Measurements from ENCODE around the gene PLXNA4. TPM values are rescaled to one million over a fixed set of nuclear protein-coding genes. Genes with fewer than 3 reads are reported as not detected.

The PLXNA4 gene
- total and polyA plus RNA-seq, 3 experiments from 2014 or later = 0.02 to 0.05 TPM; not detected in 1

GRCh38 chr7:132187869-132188789 lies 388.1 kb downstream of the PLXNA4 start:
- H3K4me1 Mint-ChIP-seq = no peaks in the 10 kb centered on the region
- H3K27ac Mint-ChIP-seq = no peak overlapping the region
- ChIA-PET POLR2A (no interaction called here), CTCF (no interaction called here)
- H3K36me3 ChIP-seq (ENCODE audit: insufficient read depth, low read length) = no peaks in the 10 kb centered on the region
- H3K4me3 ChIP-seq (ENCODE audit: low read length) = no peak overlapping the region
- no peak overlapping the region for H3K4me3 Mint-ChIP-seq
- no peaks in the 10 kb centered on the region for H3K36me3 Mint-ChIP-seq
- H3K9me3 ChIP-seq (ENCODE audit: low read length) = peaks cover 4% of the 10 kb centered on the region
- H3K27me3 ChIP-seq (ENCODE audit: insufficient read depth, low read length, poor library complexity, severe bottlenecking) = no peaks in the 10 kb centered on the region
- DNase-seq = no peak
- no peak overlapping the region for H3K27ac ChIP-seq (ENCODE audit: low read depth, low read length)
- no peaks in the 10 kb centered on the region for H3K4me1 ChIP-seq (ENCODE audit: insufficient read depth, low read length)
- H3K27me3 Mint-ChIP-seq = peaks cover 0 to 7% of the 10 kb centered on the region in 2 donors
- peaks cover 7 to 11% (median 9%) of the 10 kb centered on the region in 5 donors for H3K9me3 Mint-ChIP-seq

- Mint-ChIP-seq H3K9me3 (peaks cover 7 to 11% (median 9%) of the 10 kb centered on the region in 5 donors), H3K27ac (no peak overlapping the region), H3K4me3 (no peak overlapping the region), H3K4me1 (no peaks in the 10 kb centered on the region), H3K36me3 (no peaks in the 10 kb centered on the region), H3K27me3 (peaks cover 0 to 7% of the 10 kb centered on the region in 2 donors)
- Histone ChIP-seq H3K9me3 (ENCODE audit: low read length) (peaks cover 4% of the 10 kb centered on the region), H3K36me3 (ENCODE audit: insufficient read depth, low read length) (no peaks in the 10 kb centered on the region), H3K27ac (ENCODE audit: low read depth, low read length) (no peak overlapping the region), H3K4me1 (ENCODE audit: insufficient read depth, low read length) (no peaks in the 10 kb centered on the region), H3K27me3 (ENCODE audit: insufficient read depth, low read length, poor library complexity, severe bottlenecking) (no peaks in the 10 kb centered on the region), H3K4me3 (ENCODE audit: low read length) (no peak overlapping the region)
- DNase-seq = no peak
- ChIA-PET CTCF (no interaction called here), POLR2A (no interaction called here)
Observed at GRCh38 chr7:132187391-132187790, 388.9 kb downstream of the PLXNA4 start.

- H3K36me3 ChIP-seq (ENCODE audit: insufficient read depth, low read length) = no peaks in the 10 kb centered on the region
- no peaks in the 10 kb centered on the region for H3K27me3 ChIP-seq (ENCODE audit: insufficient read depth, low read length, poor library complexity, severe bottlenecking)
- H3K9me3 ChIP-seq (ENCODE audit: low read length) = peaks cover 4% of the 10 kb centered on the region
- H3K4me1 Mint-ChIP-seq = no peaks in the 10 kb centered on the region
- no peak overlapping the region for H3K27ac Mint-ChIP-seq
- H3K27me3 Mint-ChIP-seq = peaks cover 0 to 5% of the 10 kb centered on the region in 2 donors
- ChIA-PET CTCF (no interaction called here), POLR2A (no interaction called here)
- peaks cover 7 to 11% (median 9%) of the 10 kb centered on the region in 5 donors for H3K9me3 Mint-ChIP-seq
- no peak overlapping the region for H3K4me3 Mint-ChIP-seq
- no peak overlapping the region for H3K27ac ChIP-seq (ENCODE audit: low read depth, low read length)
- no peak for DNase-seq
- H3K36me3 Mint-ChIP-seq = no peaks in the 10 kb centered on the region
- no peak overlapping the region for H3K4me3 ChIP-seq (ENCODE audit: low read length)
- no peaks in the 10 kb centered on the region for H3K4me1 ChIP-seq (ENCODE audit: insufficient read depth, low read length)
Observed at GRCh38 chr7:132185150-132185549, 391.1 kb downstream of the PLXNA4 start.

GRCh38 chr7:132183781-132184380 lies 392.4 kb downstream of the PLXNA4 start:
- no peaks in the 10 kb centered on the region for H3K36me3 ChIP-seq (ENCODE audit: insufficient read depth, low read length)
- H3K27ac Mint-ChIP-seq = no peak overlapping the region
- H3K4me1 ChIP-seq (ENCODE audit: insufficient read depth, low read length) = no peaks in the 10 kb centered on the region
- no peaks in the 10 kb centered on the region for H3K36me3 Mint-ChIP-seq
- H3K4me3 Mint-ChIP-seq = no peak overlapping the region
- POLR2A ChIA-PET = no interaction called here
- H3K9me3 ChIP-seq (ENCODE audit: low read length) = peaks cover 4% of the 10 kb centered on the region
- peaks cover 0 to 5% of the 10 kb centered on the region in 2 donors for H3K27me3 Mint-ChIP-seq
- H3K4me3 ChIP-seq (ENCODE audit: low read length) = no peak overlapping the region
- H3K27me3 ChIP-seq (ENCODE audit: insufficient read depth, low read length, poor library complexity, severe bottlenecking) = no peaks in the 10 kb centered on the region
- no peaks in the 10 kb centered on the region for H3K4me1 Mint-ChIP-seq
- H3K27ac ChIP-seq (ENCODE audit: low read depth, low read length) = no peak overlapping the region
- DNase-seq = no peak
- H3K9me3 Mint-ChIP-seq = peaks cover 7 to 11% (median 9%) of the 10 kb centered on the region in 5 donors
- CTCF ChIA-PET = no interaction called here

GRCh38 chr7:132182992-132183391 lies 393.3 kb downstream of the PLXNA4 start:
- H3K27me3 Mint-ChIP-seq = peaks cover 0 to 4% of the 10 kb centered on the region in 2 donors
- Histone ChIP-seq H3K36me3 (ENCODE audit: insufficient read depth, low read length) (no peaks in the 10 kb centered on the region), H3K9me3 (ENCODE audit: low read length) (peaks cover 4% of the 10 kb centered on the region), H3K4me1 (ENCODE audit: insufficient read depth, low read length) (no peaks in the 10 kb centered on the region), H3K4me3 (ENCODE audit: low read length) (no peak overlapping the region), H3K27ac (ENCODE audit: low read depth, low read length) (no peak overlapping the region), H3K27me3 (ENCODE audit: insufficient read depth, low read length, poor library complexity, severe bottlenecking) (no peaks in the 10 kb centered on the region)
- DNase-seq = no peak
- H3K9me3 Mint-ChIP-seq = peaks cover 7 to 9% (median 9%) of the 10 kb centered on the region in 5 donors
- no peaks in the 10 kb centered on the region for H3K36me3 Mint-ChIP-seq
- ChIA-PET POLR2A (no interaction called here), CTCF (no interaction called here)
- H3K27ac Mint-ChIP-seq = no peak overlapping the region
- H3K4me1 Mint-ChIP-seq = no peaks in the 10 kb centered on the region
- no peak overlapping the region for H3K4me3 Mint-ChIP-seq

GRCh38 chr7:132181946-132182685 lies 394.2 kb downstream of the PLXNA4 start:
- Mint-ChIP-seq H3K27me3 (peaks cover 0 to 4% of the 10 kb centered on the region in 2 donors), H3K27ac (no peak overlapping the region), H3K36me3 (no peaks in the 10 kb centered on the region), H3K4me3 (no peak overlapping the region), H3K9me3 (peaks cover 5 to 6% (median 5%) of the 10 kb centered on the region in 5 donors), H3K4me1 (no peaks in the 10 kb centered on the region)
- no peak for DNase-seq
- no peaks in the 10 kb centered on the region for H3K4me1 ChIP-seq (ENCODE audit: insufficient read depth, low read length)
- POLR2A ChIA-PET = no interaction called here
- H3K27me3 ChIP-seq (ENCODE audit: insufficient read depth, low read length, poor library complexity, severe bottlenecking) = no peaks in the 10 kb centered on the region
- H3K36me3 ChIP-seq (ENCODE audit: insufficient read depth, low read length) = no peaks in the 10 kb centered on the region
- CTCF ChIA-PET = no interaction called here
- H3K9me3 ChIP-seq (ENCODE audit: low read length) = no peaks in the 10 kb centered on the region
- no peak overlapping the region for H3K4me3 ChIP-seq (ENCODE audit: low read length)
- H3K27ac ChIP-seq (ENCODE audit: low read depth, low read length) = no peak overlapping the region

GRCh38 chr7:132181371-132181770 lies 394.9 kb downstream of the PLXNA4 start:
- Mint-ChIP-seq H3K36me3 (no peaks in the 10 kb centered on the region), H3K4me1 (no peaks in the 10 kb centered on the region), H3K27me3 (no peaks in the 10 kb centered on the region), H3K27ac (no peak overlapping the region), H3K4me3 (no peak overlapping the region), H3K9me3 (no peaks in the 10 kb centered on the region)
- DNase-seq = no peak
- Histone ChIP-seq H3K4me3 (ENCODE audit: low read length) (no peak overlapping the region), H3K9me3 (ENCODE audit: low read length) (no peaks in the 10 kb centered on the region), H3K27me3 (ENCODE audit: insufficient read depth, low read length, poor library complexity, severe bottlenecking) (no peaks in the 10 kb centered on the region), H3K4me1 (ENCODE audit: insufficient read depth, low read length) (no peaks in the 10 kb centered on the region), H3K27ac (ENCODE audit: low read depth, low read length) (no peak overlapping the region), H3K36me3 (ENCODE audit: insufficient read depth, low read length) (no peaks in the 10 kb centered on the region)
- ChIA-PET CTCF (no interaction called here), POLR2A (no interaction called here)

- Histone ChIP-seq H3K27me3 (ENCODE audit: insufficient read depth, low read length, poor library complexity, severe bottlenecking) (no peaks in the 10 kb centered on the region), H3K4me3 (ENCODE audit: low read length) (no peak overlapping the region), H3K36me3 (ENCODE audit: insufficient read depth, low read length) (no peaks in the 10 kb centered on the region), H3K9me3 (ENCODE audit: low read length) (no peaks in the 10 kb centered on the region), H3K27ac (ENCODE audit: low read depth, low read length) (no peak overlapping the region), H3K4me1 (ENCODE audit: insufficient read depth, low read length) (no peaks in the 10 kb centered on the region)
- Mint-ChIP-seq H3K36me3 (no peaks in the 10 kb centered on the region), H3K9me3 (no peaks in the 10 kb centered on the region), H3K27ac (no peak overlapping the region), H3K4me1 (no peaks in the 10 kb centered on the region), H3K4me3 (no peak overlapping the region), H3K27me3 (no peaks in the 10 kb centered on the region)
- CTCF ChIA-PET = no interaction called here
- POLR2A ChIA-PET = no interaction called here
- DNase-seq = no peak
Observed at GRCh38 chr7:132180481-132180880, 395.8 kb downstream of the PLXNA4 start.

Data from CD8-positive, alpha-beta memory T cell (primary cell).